ENCODE data around the gene ZNF66. TPM values are rescaled to one million over a fixed set of nuclear protein-coding genes. Genes with fewer than 3 reads are reported as not detected.

Gene ZNF66
- total RNA-seq, 4 donors from 2014 or later = 1.7 to 2.0 (median 1.7) TPM; not detected in 1

GRCh38 chr19:20840371-20840770 is 64.3 kb downstream of the ZNF66 start:
- WGBS, 2 donors (ENCODE audit: low coverage in 1 of 2) = 100% methylated on average over 1 to 3 of the region's 3 CpGs
- Histone ChIP-seq H3K9me3 (peaks cover 0 to 83% (median 0%) of the 10 kb centered on the region in 3 donors), H3K36me3 (no peaks in the 10 kb centered on the region), H3K27ac (no peak overlapping the region), H3K27me3 (no peaks in the 10 kb centered on the region), H3K4me1 (no peaks in the 10 kb centered on the region), H3K4me3 (no peak overlapping the region)
- TF ChIP-seq POLR2A (IDR thresholded peaks at IDR 0.05) (no peak), EP300 (IDR thresholded peaks at IDR 0.05) (no peak), POLR2AphosphoS5 (IDR thresholded peaks at IDR 0.05) (no peak)
- TF ChIP-seq, protein P1, sequence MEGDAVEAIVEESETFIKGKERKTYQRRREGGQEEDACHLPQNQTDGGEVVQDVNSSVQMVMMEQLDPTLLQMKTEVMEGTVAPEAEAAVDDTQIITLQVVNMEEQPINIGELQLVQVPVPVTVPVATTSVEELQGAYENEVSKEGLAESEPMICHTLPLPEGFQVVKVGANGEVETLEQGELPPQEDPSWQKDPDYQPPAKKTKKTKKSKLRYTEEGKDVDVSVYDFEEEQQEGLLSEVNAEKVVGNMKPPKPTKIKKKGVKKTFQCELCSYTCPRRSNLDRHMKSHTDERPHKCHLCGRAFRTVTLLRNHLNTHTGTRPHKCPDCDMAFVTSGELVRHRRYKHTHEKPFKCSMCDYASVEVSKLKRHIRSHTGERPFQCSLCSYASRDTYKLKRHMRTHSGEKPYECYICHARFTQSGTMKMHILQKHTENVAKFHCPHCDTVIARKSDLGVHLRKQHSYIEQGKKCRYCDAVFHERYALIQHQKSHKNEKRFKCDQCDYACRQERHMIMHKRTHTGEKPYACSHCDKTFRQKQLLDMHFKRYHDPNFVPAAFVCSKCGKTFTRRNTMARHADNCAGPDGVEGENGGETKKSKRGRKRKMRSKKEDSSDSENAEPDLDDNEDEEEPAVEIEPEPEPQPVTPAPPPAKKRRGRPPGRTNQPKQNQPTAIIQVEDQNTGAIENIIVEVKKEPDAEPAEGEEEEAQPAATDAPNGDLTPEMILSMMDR (IDR thresholded peaks at IDR 0.05) = no peak
- ATAC-seq = no peak

Other genes with a start within 250 kb of the ZNF66 start
- gene ZNF737, start 210.5 kb upstream of the ZNF66 start, total RNA-seq = 10 to 100 TPM in 2 of 4 donors, 1 to 10 TPM in 2; 6.7 to 12.5 (median 10.6) TPM
- gene ZNF626, start 114.7 kb upstream of the ZNF66 start, total RNA-seq = 10 to 100 TPM; 13.3 to 27.1 (median 14.6) TPM
- 10 to 100 TPM in 2 of 4 donors, 1 to 10 TPM in 2; 2.5 to 14.6 (median 8.1) TPM for gene ZNF85, start 146.9 kb downstream of the ZNF66 start, total RNA-seq
- 10 to 100 TPM in 2 of 4 donors, 1 to 10 TPM in 2; 5.8 to 12.7 (median 10.4) TPM for gene ZNF430, start 244.4 kb downstream of the ZNF66 start, total RNA-seq